GM12873 (cell line): ENCODE results near the gene PRKD3.

Experiments used
- TF ChIP-seq, protein P1 (sequence below): IDR thresholded peaks from 2 replicates; pipeline ENCODE4 v1.5.1; 2012; ENCODE audit warnings: low read depth, mild to moderate bottlenecking, moderate library complexity, low read length, control low read depth; ENCODE audit not compliant: insufficient read depth; ENCODE audit errors: missing control alignments

The PRKD3 gene

DNA sequence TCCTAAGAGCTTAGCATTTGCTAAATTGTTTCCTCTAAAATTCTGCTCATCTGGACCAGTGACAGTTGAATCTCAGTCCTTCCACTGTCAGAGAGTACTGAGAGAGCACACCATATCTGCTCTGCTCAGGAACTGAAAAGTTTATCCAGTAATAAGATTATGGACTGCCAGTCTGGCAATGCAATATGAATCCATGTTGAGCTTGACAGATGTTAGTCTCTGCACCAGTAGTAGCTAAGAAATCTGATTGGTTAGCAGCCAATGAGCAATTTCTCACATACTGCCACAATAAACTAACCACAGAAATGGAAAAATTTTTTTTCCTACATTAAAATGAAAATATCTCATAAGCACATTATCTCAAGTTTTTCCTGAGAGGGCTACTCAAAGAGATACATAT, 2.3 kb downstream of the PRKD3 start:
- TF ChIP-seq, protein P1, sequence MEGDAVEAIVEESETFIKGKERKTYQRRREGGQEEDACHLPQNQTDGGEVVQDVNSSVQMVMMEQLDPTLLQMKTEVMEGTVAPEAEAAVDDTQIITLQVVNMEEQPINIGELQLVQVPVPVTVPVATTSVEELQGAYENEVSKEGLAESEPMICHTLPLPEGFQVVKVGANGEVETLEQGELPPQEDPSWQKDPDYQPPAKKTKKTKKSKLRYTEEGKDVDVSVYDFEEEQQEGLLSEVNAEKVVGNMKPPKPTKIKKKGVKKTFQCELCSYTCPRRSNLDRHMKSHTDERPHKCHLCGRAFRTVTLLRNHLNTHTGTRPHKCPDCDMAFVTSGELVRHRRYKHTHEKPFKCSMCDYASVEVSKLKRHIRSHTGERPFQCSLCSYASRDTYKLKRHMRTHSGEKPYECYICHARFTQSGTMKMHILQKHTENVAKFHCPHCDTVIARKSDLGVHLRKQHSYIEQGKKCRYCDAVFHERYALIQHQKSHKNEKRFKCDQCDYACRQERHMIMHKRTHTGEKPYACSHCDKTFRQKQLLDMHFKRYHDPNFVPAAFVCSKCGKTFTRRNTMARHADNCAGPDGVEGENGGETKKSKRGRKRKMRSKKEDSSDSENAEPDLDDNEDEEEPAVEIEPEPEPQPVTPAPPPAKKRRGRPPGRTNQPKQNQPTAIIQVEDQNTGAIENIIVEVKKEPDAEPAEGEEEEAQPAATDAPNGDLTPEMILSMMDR: no peak

DNA sequence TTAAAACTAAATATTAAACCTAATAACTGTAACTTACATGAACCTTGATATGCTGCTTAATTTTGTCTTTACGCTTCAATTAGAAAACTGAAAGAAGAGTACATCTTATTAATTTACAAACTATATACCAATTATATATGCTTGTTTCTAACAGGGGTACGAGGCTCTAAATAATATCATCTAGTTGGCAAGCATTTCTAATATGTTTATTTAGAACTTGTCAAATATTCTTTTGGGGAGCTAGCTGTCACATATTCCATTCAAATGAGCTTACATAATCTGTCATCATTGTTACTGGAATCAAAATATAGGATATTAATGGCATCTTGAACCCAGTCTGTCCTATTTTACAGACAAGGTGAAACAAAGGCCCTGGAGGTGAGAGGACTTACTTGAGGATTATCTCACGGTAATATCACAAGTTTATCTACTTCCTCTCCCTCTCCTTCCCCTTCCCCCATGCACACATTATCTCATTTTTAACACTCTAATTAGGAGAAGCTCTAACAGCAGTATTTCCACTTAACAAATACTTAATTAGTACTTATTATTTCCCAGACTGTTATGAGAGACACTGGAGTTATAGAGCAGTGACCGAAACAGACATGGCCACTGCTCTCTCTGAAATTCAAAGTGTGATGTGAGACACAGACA, 3.5 kb downstream of the PRKD3 start:
- TF ChIP-seq, protein P1: no peak

- TF ChIP-seq, protein P1: no peak
Observed at GRCh38 chr2:37319754-37320609, 4.7 kb downstream of the PRKD3 start.

DNA sequence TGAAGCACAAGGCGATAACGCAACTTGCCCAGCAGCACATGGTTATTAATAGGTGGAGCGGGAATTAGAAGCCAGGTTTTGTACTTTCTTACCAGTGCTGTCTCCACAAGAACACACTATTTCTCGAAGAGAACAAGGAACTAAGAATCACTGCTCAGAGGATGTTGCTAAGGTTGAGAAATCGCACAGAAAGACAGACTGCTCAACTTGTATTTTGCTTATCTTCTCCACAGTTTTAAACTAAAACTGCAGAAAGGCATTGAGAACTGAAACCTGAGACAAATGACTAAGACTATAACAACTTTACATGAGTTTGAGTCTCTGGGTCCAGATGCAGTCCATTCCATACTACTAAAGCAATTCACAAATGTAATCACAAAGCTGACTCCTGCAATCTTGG, 6.2 kb downstream of the PRKD3 start:
- TF ChIP-seq, protein P1: no peak

DNA sequence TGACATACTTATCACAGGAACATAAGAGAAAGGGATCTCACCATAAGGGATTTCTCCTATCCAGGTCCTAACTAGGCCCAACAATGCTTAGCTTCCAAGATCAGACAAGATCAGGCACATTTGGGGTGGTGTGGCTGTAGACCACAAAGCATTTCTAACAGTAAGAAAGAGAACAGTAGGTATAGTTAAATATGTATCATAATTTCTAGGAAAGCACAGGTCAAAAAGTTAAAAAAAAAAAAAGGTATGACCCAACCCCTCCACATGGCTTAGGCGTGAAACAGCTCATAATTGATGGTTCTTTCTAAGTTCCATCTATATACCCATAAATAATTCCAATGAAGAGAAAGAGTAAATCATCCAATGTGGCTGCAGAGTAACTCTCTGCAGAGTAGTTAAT, 6.9 kb downstream of the PRKD3 start:
- TF ChIP-seq, protein P1: no peak

- TF ChIP-seq, protein P1: no peak
Observed at GRCh38 chr2:37316181-37316580, 8.5 kb downstream of the PRKD3 start.

- TF ChIP-seq, protein P1: no peak
Observed at GRCh38 chr2:37315364-37315763, 9.3 kb downstream of the PRKD3 start.
